Small intestine (tissue), 7 donors: ENCODE results near the gene CMKLR1. TPM values are rescaled to one million over a fixed set of nuclear protein-coding genes. Genes with fewer than 3 reads are reported as not detected.

Source experiments
- DNase-seq, 2 donors: peaks; one replicate each; pipeline versions ENCODE4 v3.0.0 to v3.0.0-alpha.2; 2013
- FAIRE-seq: peaks from 2 replicates; lab custom pipeline; 2012; peaks lifted over from hg19 to GRCh38; lab: Jason Lieb, UNC
- H3K27ac ChIP-seq, 3 donors: one replicate each; pipeline ENCODE4 v1.5.1; 2013; ENCODE audit warnings: low read length in 2 of 3, mild to moderate bottlenecking in 2 of 3, control low read depth in 1 of 3, inconsistent platforms in 1 of 3, low read depth in 1 of 3, moderate library complexity in 1 of 3
- H3K27me3 ChIP-seq, 3 donors: one replicate each; pipeline ENCODE4 v1.6.1; 2013; ENCODE audit warnings: low read length in 3 of 3, inconsistent platforms in 1 of 3; ENCODE audit not compliant: control insufficient read depth in 3 of 3, insufficient read depth in 3 of 3
- H3K36me3 ChIP-seq, 3 donors: one replicate each; pipeline ENCODE4 v1.6.1; 2013; ENCODE audit warnings: low read length in 3 of 3, inconsistent platforms in 1 of 3, low read depth in 1 of 3, mild to moderate bottlenecking in 1 of 3, moderate library complexity in 1 of 3; ENCODE audit not compliant: control insufficient read depth in 3 of 3, insufficient read depth in 2 of 3
- H3K4me1 ChIP-seq, 3 donors: one replicate each; pipeline ENCODE4 v1.6.1; 2013; ENCODE audit warnings: low read length in 2 of 3, inconsistent platforms in 1 of 3, low read depth in 1 of 3, mild to moderate bottlenecking in 1 of 3, moderate library complexity in 1 of 3; ENCODE audit not compliant: control insufficient read depth in 3 of 3, insufficient read depth in 2 of 3
- H3K4me3 ChIP-seq, 3 donors: one replicate each; pipeline ENCODE4 v1.5.1; 2013; ENCODE audit warnings: low read length in 3 of 3, control low read depth in 1 of 3, inconsistent platforms in 1 of 3, low read depth in 1 of 3, mild to moderate bottlenecking in 1 of 3, moderate library complexity in 1 of 3
- H3K9me3 ChIP-seq, 2 donors: one replicate each; pipeline ENCODE4 v1.6.1; 2013; ENCODE audit warnings: low read depth in 1 of 2, low read length in 1 of 2; ENCODE audit not compliant: control insufficient read depth in 2 of 2, insufficient read depth in 1 of 2
- WGBS, 3 donors: extraction: QIAGEN DNeasy Blood & Tissue Kit; methylation state at CpG; one replicate each; pipeline ENCODE4 v1.1.7; 2013; 5-methylcytosine and 5-hydroxymethylcytosine counted together
- polyA plus RNA-seq, 4 donors: library from polyadenylated mRNA; stranded (reverse) in 3 of 4; unstranded in 1 of 4; fragments of 200-250 nt in 3 of 4; fragments of 120-200 nt in 1 of 4; gene quantifications; one replicate each; pipeline versions ENCODE4 v1.2.1 to v1.2.3, GENCODE V29; 2013
- donor health status: healthy with polysubstance abuse.
- donor health status: control.
- donor health status: control.
- donor health status: Bipolar disorder and iron deficiency.
- donor health status: healthy.

The CMKLR1 gene
- polyA plus RNA-seq, 4 donors = 1.1 to 5.5 (median 2.6) TPM

GRCh38 chr12:108358580-108358965 lies 19.5 kb upstream of the CMKLR1 start:
- Histone ChIP-seq H3K9me3 (no peaks in the 10 kb centered on the region), H3K4me1 (no peaks in the 10 kb centered on the region), H3K27me3 (no peaks in the 10 kb centered on the region), H3K27ac (no peak overlapping the region), H3K36me3 (no peaks in the 10 kb centered on the region), H3K4me3 (no peak overlapping the region)
- DNase-seq (no peak), FAIRE-seq (no peak)
- WGBS, 3 donors = 59 to 64% (median 61%) methylated on average over 7 of the region's 7 CpGs

GRCh38 chr12:108357834-108358579 lies 18.9 kb upstream of the CMKLR1 start:
- no peaks in the 10 kb centered on the region for H3K4me1 ChIP-seq
- DNase-seq = no peak
- no peaks in the 10 kb centered on the region for H3K9me3 ChIP-seq
- no peaks in the 10 kb centered on the region for H3K36me3 ChIP-seq
- H3K27me3 ChIP-seq = no peaks in the 10 kb centered on the region
- no peak for FAIRE-seq
- H3K27ac ChIP-seq = no peak overlapping the region
- no peak overlapping the region for H3K4me3 ChIP-seq
- 84 to 94% (median 89%) methylated on average over 2 of the region's 2 CpGs for WGBS, 3 donors

GRCh38 chr12:108356835-108357806 lies 18.0 kb upstream of the CMKLR1 start:
- H3K36me3 ChIP-seq = no peaks in the 10 kb centered on the region
- no peaks in the 10 kb centered on the region for H3K27me3 ChIP-seq
- no peaks in the 10 kb centered on the region for H3K4me1 ChIP-seq
- no peaks in the 10 kb centered on the region for H3K9me3 ChIP-seq
- 74 to 82% (median 81%) methylated on average over 12 of the region's 12 CpGs for WGBS, 3 donors
- no peak overlapping the region for H3K27ac ChIP-seq
- DNase-seq (no peak), FAIRE-seq (no peak)
- no peak overlapping the region for H3K4me3 ChIP-seq

GRCh38 chr12:108355069-108355468 lies 16.0 kb upstream of the CMKLR1 start:
- H3K4me3 ChIP-seq = no peak overlapping the region
- H3K27ac ChIP-seq = no peak overlapping the region
- 64 to 73% (median 68%) methylated on average over 2 of the region's 2 CpGs for WGBS, 3 donors
- H3K9me3 ChIP-seq = no peaks in the 10 kb centered on the region
- DNase-seq (no peak), FAIRE-seq (no peak)
- no peaks in the 10 kb centered on the region for H3K4me1 ChIP-seq
- H3K36me3 ChIP-seq = no peaks in the 10 kb centered on the region
- no peaks in the 10 kb centered on the region for H3K27me3 ChIP-seq

- no peak overlapping the region for H3K27ac ChIP-seq
- H3K4me3 ChIP-seq = no peak overlapping the region
- DNase-seq (no peak), FAIRE-seq (no peak)
- no peaks in the 10 kb centered on the region for H3K4me1 ChIP-seq
- H3K36me3 ChIP-seq = no peaks in the 10 kb centered on the region
- H3K9me3 ChIP-seq = no peaks in the 10 kb centered on the region
- H3K27me3 ChIP-seq = no peaks in the 10 kb centered on the region
These were observed 13.5 kb upstream of the CMKLR1 start for GRCh38 chr12:108352591-108352990.

- H3K9me3 ChIP-seq = no peaks in the 10 kb centered on the region
- H3K36me3 ChIP-seq = no peaks in the 10 kb centered on the region
- 88 to 95% (median 90%) methylated on average over 3 of the region's 3 CpGs for WGBS, 3 donors
- FAIRE-seq (no peak), DNase-seq (no peak)
- H3K4me1 ChIP-seq = no peaks in the 10 kb centered on the region
- H3K27me3 ChIP-seq = no peaks in the 10 kb centered on the region
- H3K4me3 ChIP-seq = no peak overlapping the region
- H3K27ac ChIP-seq = no peak overlapping the region
These were observed 11.4 kb upstream of the CMKLR1 start for GRCh38 chr12:108350511-108350910.

- Histone ChIP-seq H3K4me3 (no peak overlapping the region), H3K36me3 (no peaks in the 10 kb centered on the region), H3K9me3 (peaks cover 0 to 2% of the 10 kb centered on the region in 2 donors), H3K4me1 (no peaks in the 10 kb centered on the region), H3K27me3 (no peaks in the 10 kb centered on the region), H3K27ac (no peak overlapping the region)
- WGBS, 3 donors = 55 to 70% (median 61%) methylated on average over 8 of the region's 8 CpGs
- no peak for DNase-seq
- no peak for FAIRE-seq
These were observed 10.2 kb upstream of the CMKLR1 start for GRCh38 chr12:108349278-108349688.

GRCh38 chr12:108348842-108349241 lies 9.7 kb upstream of the CMKLR1 start:
- no peak for FAIRE-seq
- no peak for DNase-seq
- no peaks in the 10 kb centered on the region for H3K4me1 ChIP-seq
- H3K27me3 ChIP-seq = no peaks in the 10 kb centered on the region
- WGBS, 3 donors = 81 to 88% (median 84%) methylated on average over 9 of the region's 9 CpGs
- no peak overlapping the region for H3K27ac ChIP-seq
- no peak overlapping the region for H3K4me3 ChIP-seq
- no peaks in the 10 kb centered on the region for H3K36me3 ChIP-seq
- H3K9me3 ChIP-seq = peaks cover 0 to 2% of the 10 kb centered on the region in 2 donors
